Head of caudate nucleus (tissue), 42 donors: Measurements from ENCODE around the gene KLHDC3.
A peak's percentile ranks its signal among the peaks of the same experiment; 100 is the strongest.

Source experiments
- DNase-seq, 42 donors: peaks; one replicate each; pipeline versions ENCODE4 v3.0.0 to v3.0.0-alpha.2; 2020 to 2021; ENCODE audit warnings: mixed read lengths in 7 of 42
- intact Hi-C: fragments of 100-400 bp; cut with DNase I; formaldehyde crosslinking; loops from one replicate; pipeline ENCODE4 v1.15.0; 2022

KLHDC3 gene

GRCh38 chr6:43050981-43051380 is 36.9 kb downstream of the KLHDC3 start:
- intact Hi-C loops = no loop called here
- no peak for DNase-seq

GRCh38 chr6:43052225-43052841 is 38.3 kb downstream of the KLHDC3 start:
- intact Hi-C loops = no loop called here
- no peak for DNase-seq

- peak in 25 of 42 donors; percentile 8 to 55 (median 30) for DNase-seq
- intact Hi-C loops = no loop called here
Measured at GRCh38 chr6:43052842-43053544, 38.9 kb downstream of the KLHDC3 start.

GRCh38 chr6:43053545-43054205 is 39.6 kb downstream of the KLHDC3 start, which contains the start of gene CUL7:
TSS of gene CUL7 (minus strand) at chr6:43053851. CDS start at chr6:43052788, 1,063 bp downstream.
- intact Hi-C loops = no loop called here
- DNase-seq = peak; percentile 64 to 95 (median 86)

GRCh38 chr6:43054206-43054943 is 40.3 kb downstream of the KLHDC3 start:
- intact Hi-C loops = no loop called here
- no peak for DNase-seq

- intact Hi-C loops = loop anchor here (5.0 kb wide), 1 partner anchor 126 kb away; the partner anchor contains the start of gene CUL9
Measured at GRCh38 chr6:43055966-43056365, 41.9 kb downstream of the KLHDC3 start.

GRCh38 chr6:43058531-43058930 is 44.5 kb downstream of the KLHDC3 start:
- no peak for DNase-seq
- intact Hi-C loops = loop anchor here (2.0 to 5.0 kb wide), 2 partner anchors 46 to 124 kb away; partner anchors contain the start of genes CUL9 and MEA1

More at GRCh38 chr6:43055966-43056365, 41.9 kb downstream of the KLHDC3 start:
- no peak for DNase-seq

- peak; percentile 96 to 100 (median 99) for DNase-seq
- intact Hi-C loops = loop anchor here (2.0 to 5.0 kb wide), 2 partner anchors 47 to 123 kb away; partner anchors contain the start of genes CUL9 and MEA1
Measured at GRCh38 chr6:43059168-43060033, 45.4 kb downstream of the KLHDC3 start, which contains the start of the genes KLC4 and MRPL2. TSS of gene KLC4 (plus strand) at chr6:43059631. CDS start at chr6:43061336, 1,705 bp downstream. TSS of gene MRPL2 (minus strand) at chr6:43059434. CDS start at chr6:43059381, 53 bp downstream.

- intact Hi-C loops = no loop called here
Measured at GRCh38 chr6:43060034-43060754, 46.1 kb downstream of the KLHDC3 start.

GRCh38 chr6:43060755-43061633 is 46.9 kb downstream of the KLHDC3 start:
- no peak for DNase-seq
- intact Hi-C loops = no loop called here

More at GRCh38 chr6:43060034-43060754, 46.1 kb downstream of the KLHDC3 start:
- DNase-seq = no peak

GRCh38 chr6:43061861-43062260 is 47.8 kb downstream of the KLHDC3 start:
- no peak for DNase-seq
- intact Hi-C loops = no loop called here

GRCh38 chr6:43062818-43063217 is 48.8 kb downstream of the KLHDC3 start:
- DNase-seq = no peak
- intact Hi-C loops = no loop called here

- DNase-seq = peak in 1 of 42 donors; percentile 8
- intact Hi-C loops = no loop called here
Measured at GRCh38 chr6:43070028-43070632, 56.1 kb downstream of the KLHDC3 start.
